ENCODE results near the gene COL25A1. TPM values are rescaled to one million over a fixed set of nuclear protein-coding genes. Genes with fewer than 3 reads are reported as not detected.

COL25A1 gene
- total RNA-seq, 2 donors from 2014 or later, result 0.47 TPM; not detected in 1

DNA sequence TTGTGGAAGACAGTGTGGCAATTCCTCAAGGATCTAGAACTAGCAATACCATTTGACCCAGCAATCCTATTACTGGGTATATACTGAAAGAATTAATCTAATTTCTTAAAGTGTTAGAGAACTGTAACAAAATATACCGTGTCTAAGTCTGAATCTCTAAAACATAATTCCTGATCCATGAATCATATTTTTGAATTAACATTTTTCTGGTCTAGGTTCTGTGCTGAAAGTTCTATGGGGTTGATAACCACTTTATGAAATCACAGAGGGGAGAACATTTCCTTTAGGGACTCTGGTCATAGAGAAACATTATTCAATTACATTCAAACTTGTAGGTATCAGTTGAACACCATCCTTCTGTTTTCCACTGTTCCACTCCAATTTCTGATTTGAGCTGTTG, 447.7 kb downstream of the COL25A1 start:
- ATAC-seq, result no peak
- H3K9me3 ChIP-seq (ENCODE audit: control insufficient read depth, low read length, poor library complexity, severe bottlenecking), result no peaks in the 10 kb centered on the region
- Mint-ChIP-seq H3K27me3 (no peaks in the 10 kb centered on the region), H3K27ac (no peak overlapping the region), H3K4me3 (no peak overlapping the region), H3K36me3 (ENCODE audit: low read depth) (no peaks in the 10 kb centered on the region), H3K4me1 (peaks cover 15% of the 10 kb centered on the region)
- no peak for DNase-seq

DNA sequence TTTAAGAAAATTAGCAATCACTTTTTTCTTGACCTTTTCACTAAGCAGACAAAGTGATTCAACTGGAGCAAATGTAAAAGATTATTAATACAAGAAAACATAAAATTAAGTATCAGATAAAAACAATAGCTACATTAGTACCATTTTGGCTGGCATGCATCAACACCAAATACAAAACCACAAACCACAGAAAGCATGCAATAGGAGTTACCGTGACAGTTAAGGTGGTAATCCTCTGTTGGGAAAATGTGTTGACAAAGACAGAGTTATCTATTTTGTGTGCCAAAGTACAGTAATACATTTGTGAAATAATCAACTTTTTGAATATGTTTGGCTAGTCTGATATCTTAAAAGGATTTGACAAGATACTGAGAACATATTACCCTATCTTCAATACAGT, 449.8 kb downstream of the COL25A1 start:
- no peak overlapping the region for H3K4me3 Mint-ChIP-seq

DNA sequence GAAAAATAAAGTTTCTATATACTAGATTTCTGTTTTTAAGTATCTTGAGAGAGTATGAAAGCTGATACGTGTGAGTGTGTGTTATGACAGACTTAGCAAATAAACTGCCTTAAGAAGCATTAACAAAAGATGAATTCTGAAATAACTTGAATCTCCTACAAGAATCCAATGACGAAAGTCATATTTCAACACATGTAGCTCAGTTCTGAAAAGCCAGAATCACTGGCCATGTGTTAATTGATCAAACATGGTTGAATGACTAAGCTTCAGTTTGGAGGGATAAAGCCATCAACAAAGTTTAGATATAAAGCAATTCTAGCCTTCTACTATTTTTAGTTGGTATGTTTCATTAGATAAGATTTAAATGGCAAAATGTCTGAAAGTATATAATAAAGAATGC, 451.1 kb downstream of the COL25A1 start:
- DNase-seq, result no peak
- peaks cover 15% of the 10 kb centered on the region for H3K4me1 Mint-ChIP-seq

More for the DNA sequence above, 449.8 kb downstream of the COL25A1 start:
- H3K4me1 Mint-ChIP-seq, result peaks cover 15% of the 10 kb centered on the region
- ATAC-seq, result no peak
- no peak for DNase-seq
- H3K27me3 Mint-ChIP-seq, result no peaks in the 10 kb centered on the region
- no peaks in the 10 kb centered on the region for H3K36me3 Mint-ChIP-seq (ENCODE audit: low read depth)
- no peak overlapping the region for H3K27ac Mint-ChIP-seq
- H3K9me3 ChIP-seq (ENCODE audit: control insufficient read depth, low read length, poor library complexity, severe bottlenecking), result no peaks in the 10 kb centered on the region

DNA sequence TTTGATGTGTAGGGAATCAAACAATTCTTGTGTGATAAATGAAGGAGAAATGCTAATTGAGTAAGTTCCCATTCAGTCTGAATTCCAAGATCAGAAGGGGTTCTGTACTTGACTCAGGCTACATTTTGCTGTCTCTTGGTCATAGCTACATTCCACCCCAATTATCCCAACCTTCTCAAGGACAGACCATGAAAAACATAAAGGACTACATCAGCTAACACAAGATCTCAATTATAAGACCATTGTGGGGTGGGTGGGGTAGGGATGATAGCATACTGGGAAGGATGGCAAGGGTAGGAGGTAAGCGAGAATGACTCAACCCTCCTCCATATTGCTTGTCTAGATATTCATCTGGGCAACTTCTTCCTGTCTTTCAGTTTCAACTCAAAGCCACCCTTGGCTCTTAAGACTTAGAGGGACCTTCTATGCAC, 452.2 kb downstream of the COL25A1 start:
- Mint-ChIP-seq H3K36me3 (ENCODE audit: low read depth) (no peaks in the 10 kb centered on the region), H3K4me3 (no peak overlapping the region), H3K27ac (no peak overlapping the region), H3K27me3 (no peaks in the 10 kb centered on the region), H3K4me1 (peaks cover 15% of the 10 kb centered on the region)
- ATAC-seq (no peak), DNase-seq (no peak)
- H3K9me3 ChIP-seq (ENCODE audit: control insufficient read depth, low read length, poor library complexity, severe bottlenecking), result no peaks in the 10 kb centered on the region

More for the DNA sequence above, 451.1 kb downstream of the COL25A1 start:
- ATAC-seq, result no peak
- no peak overlapping the region for H3K27ac Mint-ChIP-seq
- no peaks in the 10 kb centered on the region for H3K9me3 ChIP-seq (ENCODE audit: control insufficient read depth, low read length, poor library complexity, severe bottlenecking)
- no peaks in the 10 kb centered on the region for H3K27me3 Mint-ChIP-seq
- no peaks in the 10 kb centered on the region for H3K36me3 Mint-ChIP-seq (ENCODE audit: low read depth)
- H3K4me3 Mint-ChIP-seq, result no peak overlapping the region

DNA sequence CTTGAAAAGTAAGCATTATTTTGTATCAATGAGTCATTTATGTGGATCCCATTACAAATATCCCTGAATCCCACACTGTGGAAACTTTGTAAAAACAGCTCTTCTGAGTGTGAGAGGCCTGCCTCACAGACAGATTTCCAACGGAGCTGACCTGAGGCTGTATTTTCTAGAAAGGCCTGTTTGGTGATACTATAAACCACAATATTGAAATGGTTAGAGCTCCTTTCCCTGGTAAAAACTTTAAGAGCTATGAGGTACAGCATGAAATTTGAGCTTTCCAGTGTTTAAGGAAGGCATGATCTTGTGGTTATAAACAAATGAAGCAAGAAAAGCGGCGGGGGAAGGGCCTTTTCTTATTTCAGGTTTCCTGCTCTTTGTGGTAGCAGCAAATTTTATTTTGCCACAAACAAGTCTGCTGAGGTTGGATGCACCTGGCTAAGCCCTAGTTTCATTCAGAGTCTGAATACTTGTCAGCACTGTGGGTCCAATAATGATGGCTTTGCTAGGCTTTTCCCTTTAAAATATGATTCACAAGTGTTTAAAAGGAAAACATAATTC, 452.8 kb downstream of the COL25A1 start:
- no peaks in the 10 kb centered on the region for H3K36me3 Mint-ChIP-seq (ENCODE audit: low read depth)
- peaks cover 15% of the 10 kb centered on the region for H3K4me1 Mint-ChIP-seq
- ATAC-seq, result peak; percentile 30
- H3K27ac Mint-ChIP-seq, result no peak overlapping the region
- no peaks in the 10 kb centered on the region for H3K27me3 Mint-ChIP-seq
- H3K4me3 Mint-ChIP-seq, result no peak overlapping the region
- DNase-seq, result no peak
- no peaks in the 10 kb centered on the region for H3K9me3 ChIP-seq (ENCODE audit: control insufficient read depth, low read length, poor library complexity, severe bottlenecking)

DNA sequence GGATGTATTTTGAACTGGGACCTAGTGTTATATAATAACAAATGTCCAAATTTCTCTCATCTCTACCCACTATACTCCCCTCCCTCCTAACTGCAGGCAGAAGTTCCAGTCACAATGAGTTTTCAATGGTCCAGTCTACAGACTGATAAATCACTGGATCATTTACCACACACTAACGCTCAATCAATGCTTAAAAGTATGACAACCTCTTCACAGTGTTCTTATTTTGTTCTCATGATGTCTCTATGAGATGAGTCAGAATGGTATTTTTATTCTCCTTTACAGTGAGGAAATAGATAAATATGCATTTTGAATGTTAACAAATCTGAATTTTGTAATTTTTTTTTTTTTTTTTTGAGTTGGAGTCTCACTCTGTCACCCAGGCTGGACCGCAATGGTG, 455.9 kb downstream of the COL25A1 start:
- no peak for DNase-seq
- peaks cover 5% of the 10 kb centered on the region for H3K27me3 Mint-ChIP-seq
- peaks cover 4% of the 10 kb centered on the region for H3K4me1 Mint-ChIP-seq
- no peak for ATAC-seq
- no peaks in the 10 kb centered on the region for H3K9me3 ChIP-seq (ENCODE audit: control insufficient read depth, low read length, poor library complexity, severe bottlenecking)
- H3K4me3 Mint-ChIP-seq, result no peak overlapping the region
- H3K36me3 Mint-ChIP-seq (ENCODE audit: low read depth), result no peaks in the 10 kb centered on the region
- H3K27ac Mint-ChIP-seq, result no peak overlapping the region

DNA sequence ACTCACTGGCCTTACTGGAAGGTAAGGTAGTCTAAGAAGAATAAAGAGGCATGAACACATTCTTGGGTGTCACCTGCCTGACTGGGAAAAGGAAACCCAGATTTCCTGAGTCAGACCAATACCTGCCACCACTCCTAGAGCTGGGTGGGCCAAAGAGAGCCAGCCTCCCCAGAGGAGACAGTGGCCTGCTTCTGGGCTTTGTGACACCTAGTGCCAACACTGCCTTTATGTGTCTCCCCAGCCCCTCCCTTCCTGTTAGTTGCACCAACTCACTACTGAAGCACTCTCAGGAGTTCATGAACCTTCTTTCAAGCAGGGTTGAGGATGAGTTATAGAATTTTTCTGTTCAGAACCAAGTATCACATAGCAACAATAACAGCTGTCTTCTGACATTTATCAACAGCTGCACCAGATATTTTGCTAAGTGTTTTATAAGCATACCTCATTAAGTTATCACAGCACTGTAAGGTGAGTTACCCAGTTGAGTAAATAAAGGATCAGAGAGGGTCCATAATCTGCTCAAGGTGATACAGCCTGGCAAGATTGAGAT, 462.0 kb downstream of the COL25A1 start:
- Mint-ChIP-seq H3K4me3 (no peak overlapping the region), H3K4me1 (no peaks in the 10 kb centered on the region), H3K27ac (no peak overlapping the region), H3K27me3 (peaks cover 5% of the 10 kb centered on the region), H3K36me3 (ENCODE audit: low read depth) (no peaks in the 10 kb centered on the region)
- ATAC-seq (no peak), DNase-seq (no peak)
- no peaks in the 10 kb centered on the region for H3K9me3 ChIP-seq (ENCODE audit: control insufficient read depth, low read length, poor library complexity, severe bottlenecking)

DNA sequence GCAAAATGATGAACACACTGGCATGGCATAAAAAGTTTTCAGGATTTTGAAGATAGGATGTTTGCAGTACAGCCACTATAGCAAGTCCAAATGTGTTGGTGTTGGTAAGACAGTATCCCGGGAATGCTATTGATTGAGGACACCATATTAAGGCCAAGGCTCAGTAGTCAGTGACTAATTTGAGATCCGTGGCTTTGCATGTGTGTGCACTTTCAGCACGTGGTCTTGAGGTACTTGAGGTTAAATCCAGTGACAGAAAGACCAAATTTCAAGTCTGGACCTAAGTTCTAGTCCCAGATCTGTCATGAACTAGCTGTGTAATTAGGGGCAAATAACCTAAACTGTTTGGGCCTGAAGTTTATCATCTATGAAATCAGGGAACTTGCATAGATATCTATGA, 463.1 kb downstream of the COL25A1 start:
- peaks cover 9% of the 10 kb centered on the region for H3K27me3 Mint-ChIP-seq
- H3K36me3 Mint-ChIP-seq (ENCODE audit: low read depth), result no peaks in the 10 kb centered on the region
- H3K9me3 ChIP-seq (ENCODE audit: control insufficient read depth, low read length, poor library complexity, severe bottlenecking), result no peaks in the 10 kb centered on the region
- no peak for ATAC-seq
- no peak overlapping the region for H3K27ac Mint-ChIP-seq
- DNase-seq, result no peak
- H3K4me1 Mint-ChIP-seq, result no peaks in the 10 kb centered on the region
- no peak overlapping the region for H3K4me3 Mint-ChIP-seq

DNA sequence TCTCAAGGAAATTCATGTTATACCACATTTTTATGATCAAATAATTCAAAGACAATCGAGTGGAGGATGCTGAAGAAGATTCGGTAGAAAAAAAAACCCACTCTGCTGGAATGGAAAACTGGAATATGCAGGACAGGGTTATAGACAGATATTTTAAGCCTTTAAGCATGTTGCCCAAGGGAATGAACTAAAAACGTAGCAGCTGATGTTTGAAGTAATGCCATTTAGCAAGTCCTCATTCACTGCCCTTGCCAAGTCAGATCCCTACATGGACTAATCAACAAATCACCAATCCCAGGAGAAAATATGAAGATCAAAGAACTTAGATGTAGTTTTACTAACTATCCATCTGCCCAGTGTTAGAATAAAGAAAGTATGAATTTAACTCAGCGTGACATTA, 464.0 kb downstream of the COL25A1 start:
- DNase-seq, result no peak

DNA sequence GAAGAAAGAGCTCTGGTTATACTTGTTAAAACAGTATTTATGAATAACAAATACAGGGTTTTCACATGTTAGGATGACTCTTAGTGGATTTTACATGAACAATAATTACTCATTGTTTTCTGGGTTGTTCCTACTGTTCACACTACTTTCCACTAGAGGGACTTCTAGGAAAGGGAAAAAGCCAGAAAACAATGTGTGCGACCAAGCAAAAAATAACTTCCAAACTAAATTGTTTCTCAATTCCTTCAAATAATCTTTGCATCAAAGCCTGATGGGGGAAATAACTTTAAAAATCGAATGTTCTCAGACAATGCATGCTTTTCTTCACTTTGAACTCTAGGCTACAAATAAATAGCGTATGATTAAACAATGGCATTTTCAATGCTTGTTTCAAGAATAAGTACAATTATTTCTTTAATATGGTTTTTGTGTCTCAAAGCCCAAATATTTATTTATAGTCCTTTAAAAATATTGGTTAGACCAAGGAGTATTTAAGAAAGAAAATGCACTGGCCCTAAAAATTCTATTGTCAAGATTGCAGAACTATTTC, 467.5 kb downstream of the COL25A1 start:
- Mint-ChIP-seq H3K4me1 (no peaks in the 10 kb centered on the region), H3K4me3 (no peak overlapping the region), H3K36me3 (ENCODE audit: low read depth) (no peaks in the 10 kb centered on the region), H3K27me3 (peaks cover 24% of the 10 kb centered on the region), H3K27ac (no peak overlapping the region)
- no peak for DNase-seq
- H3K9me3 ChIP-seq (ENCODE audit: control insufficient read depth, low read length, poor library complexity, severe bottlenecking), result no peaks in the 10 kb centered on the region
- no peak for ATAC-seq

More for the DNA sequence above, 464.0 kb downstream of the COL25A1 start:
- Mint-ChIP-seq H3K36me3 (ENCODE audit: low read depth) (no peaks in the 10 kb centered on the region), H3K27ac (no peak overlapping the region), H3K4me3 (no peak overlapping the region), H3K4me1 (no peaks in the 10 kb centered on the region), H3K27me3 (peaks cover 17% of the 10 kb centered on the region)
- no peaks in the 10 kb centered on the region for H3K9me3 ChIP-seq (ENCODE audit: control insufficient read depth, low read length, poor library complexity, severe bottlenecking)
- no peak for ATAC-seq

DNA sequence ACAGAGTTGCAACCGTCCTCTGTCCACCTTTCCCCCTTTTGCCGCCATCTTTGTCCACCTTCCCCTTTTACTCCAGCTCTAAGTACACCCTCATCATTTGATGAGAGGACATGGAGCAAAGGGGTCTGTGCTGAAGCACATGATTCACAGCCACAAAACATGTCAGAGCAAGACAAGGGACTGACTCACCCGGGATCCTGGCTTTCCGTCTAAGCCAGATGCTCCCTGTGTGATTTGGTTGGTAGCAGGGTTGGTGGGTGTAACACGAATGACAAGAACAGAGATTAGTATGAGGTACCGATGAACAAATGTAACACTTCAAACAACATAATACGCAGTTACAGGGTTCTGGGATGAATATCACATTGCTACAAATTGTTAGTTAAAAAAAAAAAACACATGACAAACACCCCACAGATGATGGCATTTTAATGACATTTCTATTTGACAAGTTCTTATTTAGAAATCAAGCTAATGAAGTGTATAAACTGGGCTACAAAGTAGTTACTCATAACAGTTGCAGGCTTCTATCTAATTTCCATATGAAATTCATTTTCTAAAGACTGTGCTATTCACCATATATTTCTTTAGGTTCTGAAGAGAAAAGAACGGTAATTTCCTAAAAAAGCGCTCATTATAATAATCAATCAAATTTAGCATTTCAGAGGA, 468.2 kb downstream of the COL25A1 start:
- H3K4me1 Mint-ChIP-seq, result no peaks in the 10 kb centered on the region
- no peak for ATAC-seq
- H3K27me3 Mint-ChIP-seq, result peaks cover 27% of the 10 kb centered on the region
- no peaks in the 10 kb centered on the region for H3K9me3 ChIP-seq (ENCODE audit: control insufficient read depth, low read length, poor library complexity, severe bottlenecking)
- no peak overlapping the region for H3K4me3 Mint-ChIP-seq
- no peak for DNase-seq
- no peaks in the 10 kb centered on the region for H3K36me3 Mint-ChIP-seq (ENCODE audit: low read depth)
- H3K27ac Mint-ChIP-seq, result no peak overlapping the region

DNA sequence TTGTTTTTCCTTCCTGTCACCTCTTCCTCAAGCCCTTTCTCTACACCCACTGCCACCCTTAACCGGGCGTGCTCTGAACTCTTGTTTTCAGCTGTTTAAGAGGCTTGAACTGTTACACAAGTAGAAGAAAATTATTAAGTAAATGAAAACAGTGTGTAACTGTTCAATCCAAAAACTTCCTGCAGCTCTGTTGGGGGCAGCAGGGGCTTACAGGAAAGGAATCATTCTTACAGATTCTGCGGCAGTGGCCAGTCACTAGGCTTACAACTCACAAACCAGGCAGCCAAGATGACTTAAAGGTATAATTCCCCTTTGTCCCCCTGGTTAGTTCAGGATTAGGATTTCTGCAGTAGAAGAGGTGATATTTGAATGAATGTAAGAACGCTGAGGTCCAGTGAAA, 469.4 kb downstream of the COL25A1 start:
- Mint-ChIP-seq H3K27ac (no peak overlapping the region), H3K27me3 (peaks cover 35% of the 10 kb centered on the region), H3K4me1 (no peaks in the 10 kb centered on the region), H3K36me3 (ENCODE audit: low read depth) (no peaks in the 10 kb centered on the region), H3K4me3 (no peak overlapping the region)
- no peaks in the 10 kb centered on the region for H3K9me3 ChIP-seq (ENCODE audit: control insufficient read depth, low read length, poor library complexity, severe bottlenecking)
- ATAC-seq, result no peak
- DNase-seq, result no peak

DNA sequence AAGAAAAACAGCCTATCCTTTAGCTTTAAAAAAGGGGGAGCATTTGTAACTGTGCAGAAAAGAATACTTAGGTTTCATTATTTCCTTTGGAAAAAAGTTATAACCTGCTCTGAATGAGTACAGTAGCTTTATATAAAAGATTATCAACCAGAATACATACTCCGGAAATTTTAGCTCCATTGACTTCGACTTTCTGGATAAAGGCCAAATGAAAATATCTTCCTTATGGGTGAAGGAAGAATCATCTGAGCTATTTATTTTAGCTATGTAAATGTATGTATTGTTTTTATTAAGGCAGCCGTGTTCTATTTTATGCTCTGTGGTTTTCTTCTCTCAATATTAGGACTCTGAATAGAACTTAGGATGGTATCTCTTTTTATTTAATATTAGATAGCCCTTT, 470.6 kb downstream of the COL25A1 start:
- no peak for ATAC-seq
- Mint-ChIP-seq H3K4me1 (no peaks in the 10 kb centered on the region), H3K4me3 (no peak overlapping the region), H3K27ac (no peak overlapping the region), H3K27me3 (peaks cover 35% of the 10 kb centered on the region), H3K36me3 (ENCODE audit: low read depth) (no peaks in the 10 kb centered on the region)
- DNase-seq, result no peak
- H3K9me3 ChIP-seq (ENCODE audit: control insufficient read depth, low read length, poor library complexity, severe bottlenecking), result no peaks in the 10 kb centered on the region

DNA sequence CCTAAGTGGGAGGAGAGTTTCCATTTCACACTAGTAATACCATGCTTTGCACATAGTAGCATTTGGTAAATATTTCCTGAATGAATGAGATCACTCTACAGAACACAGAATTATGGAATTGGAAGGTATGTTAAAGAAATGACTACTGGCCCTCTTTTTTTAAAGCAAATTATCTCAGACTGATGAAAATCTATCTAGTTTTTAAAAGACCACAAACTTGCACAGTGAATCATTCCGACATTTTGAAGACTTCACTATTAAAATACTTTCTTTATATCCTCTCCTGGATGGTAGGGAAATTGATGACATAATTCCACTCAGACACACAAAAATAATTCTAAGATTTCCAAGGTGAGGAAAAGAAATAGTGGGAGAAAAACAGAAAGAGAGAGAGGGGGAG, 471.2 kb downstream of the COL25A1 start:
- no peaks in the 10 kb centered on the region for H3K9me3 ChIP-seq (ENCODE audit: control insufficient read depth, low read length, poor library complexity, severe bottlenecking)
- Mint-ChIP-seq H3K27me3 (peaks cover 35% of the 10 kb centered on the region), H3K27ac (no peak overlapping the region), H3K36me3 (ENCODE audit: low read depth) (no peaks in the 10 kb centered on the region), H3K4me3 (no peak overlapping the region), H3K4me1 (no peaks in the 10 kb centered on the region)
- ATAC-seq, result no peak
- DNase-seq, result no peak
